Esophagus squamous epithelium (tissue), 5 donors: ENCODE results near the gene UBE2D2. TPM values are rescaled to one million over a fixed set of nuclear protein-coding genes. Genes with fewer than 3 reads are reported as not detected.

Experiments
- DNase-seq: peaks from one replicate; lab custom pipeline; 2025; lab: John Stamatoyannopoulos, UW
- H3K27ac ChIP-seq, 4 donors: fragments of 200-600 bp; sonication (generic); one replicate each; pipeline ENCODE4 v1.5.1; 2016 to 2019; ENCODE audit warnings: mild to moderate bottlenecking in 1 of 4
- H3K27me3 ChIP-seq, 4 donors: fragments of 200-600 bp; sonication (generic); 1 replicate in 3 of 4; 2 replicates in 1 of 4; pipeline versions ENCODE4 v1.5.1 to v1.6.0; 2017 to 2021; ENCODE audit warnings: antibody characterized with exemption in 1 of 4
- H3K36me3 ChIP-seq, 3 donors: fragments of 200-600 bp; sonication (generic); one replicate each; pipeline ENCODE4 v1.5.1; 2016 to 2019
- H3K4me1 ChIP-seq, 3 donors: fragments of 200-600 bp; sonication (generic); one replicate each; pipeline ENCODE4 v1.5.1; 2017 to 2019
- H3K4me3 ChIP-seq, 4 donors: fragments of 200-600 bp; sonication (generic); 1 replicate in 3 of 4; 2 replicates in 1 of 4; pipeline ENCODE4 v1.5.1; 2016 to 2019; ENCODE audit warnings: mild to moderate bottlenecking in 2 of 4, moderate library complexity in 1 of 4
- H3K9me3 ChIP-seq, 3 donors: fragments of 200-600 bp; sonication (generic); one replicate each; pipeline ENCODE4 v1.5.1; 2016 to 2019
- POLR2A ChIP-seq, 4 donors: fragments of 450-650 bp; IDR thresholded peaks; one replicate each; pipeline ENCODE4 v1.6.1; 2017; ENCODE audit warnings: antibody characterized with exemption in 4 of 4, mild to moderate bottlenecking in 4 of 4, moderate library complexity in 3 of 4
- WGBS, 2 donors: methylation state at CpG; one replicate each; pipeline ENCODE4 v1.1.5; 2018; 5-methylcytosine and 5-hydroxymethylcytosine counted together
- intact Hi-C: fragments of 100-400 bp; cut with DNase I; formaldehyde crosslinking; loops from one replicate; pipeline ENCODE4 v1.15.0; 2022
- total RNA-seq, 4 donors: library from RNA; depleted of rRNA; stranded (reverse); fragments of >200 nt; gene quantifications; one replicate each; pipeline ENCODE4 v1.1.0, GENCODE V29; 2016
- TF ChIP-seq, protein P1 (sequence below), 6 experiments: fragments of 450-650 bp in 4 of 6; fragments of 200-600 bp in 2 of 6; sonication (generic) in 2 of 6; IDR thresholded peaks; one replicate each; pipeline ENCODE4 v1.5.1; 2016 to 2019; ENCODE audit warnings: antibody characterized with exemption in 6 of 6, mild to moderate bottlenecking in 4 of 6, moderate library complexity in 4 of 6
- donor health status: DM: yes; HTN: yes; CAD: no.

UBE2D2 gene
- total RNA-seq, 4 donors from 2014 or later, result 63.7 to 85.4 (median 81.1) TPM

GRCh38 chr5:139551191-139551889 is 9.8 kb upstream of the UBE2D2 start:
- no peak overlapping the region for H3K27ac ChIP-seq
- 41 to 51% methylated on average over 2 of the region's 2 CpGs for WGBS, 2 donors
- no peaks in the 10 kb centered on the region for H3K4me1 ChIP-seq
- no peaks in the 10 kb centered on the region for H3K9me3 ChIP-seq
- no peaks in the 10 kb centered on the region for H3K36me3 ChIP-seq
- no peak overlapping the region for H3K4me3 ChIP-seq
- TF ChIP-seq POLR2A (IDR thresholded peaks at IDR 0.05), result no peak
- TF ChIP-seq, protein P1, sequence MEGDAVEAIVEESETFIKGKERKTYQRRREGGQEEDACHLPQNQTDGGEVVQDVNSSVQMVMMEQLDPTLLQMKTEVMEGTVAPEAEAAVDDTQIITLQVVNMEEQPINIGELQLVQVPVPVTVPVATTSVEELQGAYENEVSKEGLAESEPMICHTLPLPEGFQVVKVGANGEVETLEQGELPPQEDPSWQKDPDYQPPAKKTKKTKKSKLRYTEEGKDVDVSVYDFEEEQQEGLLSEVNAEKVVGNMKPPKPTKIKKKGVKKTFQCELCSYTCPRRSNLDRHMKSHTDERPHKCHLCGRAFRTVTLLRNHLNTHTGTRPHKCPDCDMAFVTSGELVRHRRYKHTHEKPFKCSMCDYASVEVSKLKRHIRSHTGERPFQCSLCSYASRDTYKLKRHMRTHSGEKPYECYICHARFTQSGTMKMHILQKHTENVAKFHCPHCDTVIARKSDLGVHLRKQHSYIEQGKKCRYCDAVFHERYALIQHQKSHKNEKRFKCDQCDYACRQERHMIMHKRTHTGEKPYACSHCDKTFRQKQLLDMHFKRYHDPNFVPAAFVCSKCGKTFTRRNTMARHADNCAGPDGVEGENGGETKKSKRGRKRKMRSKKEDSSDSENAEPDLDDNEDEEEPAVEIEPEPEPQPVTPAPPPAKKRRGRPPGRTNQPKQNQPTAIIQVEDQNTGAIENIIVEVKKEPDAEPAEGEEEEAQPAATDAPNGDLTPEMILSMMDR (IDR thresholded peaks at IDR 0.05), result no peak
- H3K27me3 ChIP-seq, result no peaks in the 10 kb centered on the region
- DNase-seq, result no peak
- intact Hi-C loops, result no loop called here

- intact Hi-C loops, result no loop called here
- H3K9me3 ChIP-seq, result no peaks in the 10 kb centered on the region
- H3K27me3 ChIP-seq, result no peaks in the 10 kb centered on the region
- no peaks in the 10 kb centered on the region for H3K36me3 ChIP-seq
- H3K4me3 ChIP-seq, result no peak overlapping the region
- no peak for DNase-seq
- no peaks in the 10 kb centered on the region for H3K4me1 ChIP-seq
- no peak overlapping the region for H3K27ac ChIP-seq
- WGBS, 2 donors, result 89 to 93% methylated on average over 11 of the region's 11 CpGs
- TF ChIP-seq, protein P1 (IDR thresholded peaks at IDR 0.05), result no peak
- TF ChIP-seq POLR2A (IDR thresholded peaks at IDR 0.05), result no peak
Observed at GRCh38 chr5:139552893-139553575, 8.1 kb upstream of the UBE2D2 start.

- Histone ChIP-seq H3K9me3 (no peaks in the 10 kb centered on the region), H3K4me3 (no peak overlapping the region), H3K27me3 (no peaks in the 10 kb centered on the region), H3K36me3 (no peaks in the 10 kb centered on the region), H3K27ac (no peak overlapping the region), H3K4me1 (no peaks in the 10 kb centered on the region)
- no peak for TF ChIP-seq POLR2A (IDR thresholded peaks at IDR 0.05)
- TF ChIP-seq, protein P1 (IDR thresholded peaks at IDR 0.05), result no peak
- DNase-seq, result no peak
- intact Hi-C loops, result no loop called here
- 68 to 88% methylated on average over 4 of the region's 4 CpGs for WGBS, 2 donors
Observed at GRCh38 chr5:139554264-139554663, 6.9 kb upstream of the UBE2D2 start.

- Histone ChIP-seq H3K36me3 (no peaks in the 10 kb centered on the region), H3K9me3 (no peaks in the 10 kb centered on the region), H3K4me1 (peaks cover 0 to 15% (median 6%) of the 10 kb centered on the region in 3 donors), H3K27me3 (no peaks in the 10 kb centered on the region), H3K27ac (no peak overlapping the region), H3K4me3 (no peak overlapping the region)
- DNase-seq, result no peak
- TF ChIP-seq, protein P1 (IDR thresholded peaks at IDR 0.05), result no peak
- no peak for TF ChIP-seq POLR2A (IDR thresholded peaks at IDR 0.05)
- 62 to 64% methylated on average over 2 of the region's 2 CpGs for WGBS, 2 donors
- intact Hi-C loops, result no loop called here
Observed at GRCh38 chr5:139557811-139558210, 3.3 kb upstream of the UBE2D2 start.
